DMS53 treated with DMSO at 0.1 percent for 48 hours (cell line): ENCODE results near the gene B9D1.

Experiments
- DNase-seq: peaks from one replicate; lab custom pipeline; 2025; ENCODE audit not compliant: unreplicated experiment; lab: John Stamatoyannopoulos, UW

B9D1 gene

DNA sequence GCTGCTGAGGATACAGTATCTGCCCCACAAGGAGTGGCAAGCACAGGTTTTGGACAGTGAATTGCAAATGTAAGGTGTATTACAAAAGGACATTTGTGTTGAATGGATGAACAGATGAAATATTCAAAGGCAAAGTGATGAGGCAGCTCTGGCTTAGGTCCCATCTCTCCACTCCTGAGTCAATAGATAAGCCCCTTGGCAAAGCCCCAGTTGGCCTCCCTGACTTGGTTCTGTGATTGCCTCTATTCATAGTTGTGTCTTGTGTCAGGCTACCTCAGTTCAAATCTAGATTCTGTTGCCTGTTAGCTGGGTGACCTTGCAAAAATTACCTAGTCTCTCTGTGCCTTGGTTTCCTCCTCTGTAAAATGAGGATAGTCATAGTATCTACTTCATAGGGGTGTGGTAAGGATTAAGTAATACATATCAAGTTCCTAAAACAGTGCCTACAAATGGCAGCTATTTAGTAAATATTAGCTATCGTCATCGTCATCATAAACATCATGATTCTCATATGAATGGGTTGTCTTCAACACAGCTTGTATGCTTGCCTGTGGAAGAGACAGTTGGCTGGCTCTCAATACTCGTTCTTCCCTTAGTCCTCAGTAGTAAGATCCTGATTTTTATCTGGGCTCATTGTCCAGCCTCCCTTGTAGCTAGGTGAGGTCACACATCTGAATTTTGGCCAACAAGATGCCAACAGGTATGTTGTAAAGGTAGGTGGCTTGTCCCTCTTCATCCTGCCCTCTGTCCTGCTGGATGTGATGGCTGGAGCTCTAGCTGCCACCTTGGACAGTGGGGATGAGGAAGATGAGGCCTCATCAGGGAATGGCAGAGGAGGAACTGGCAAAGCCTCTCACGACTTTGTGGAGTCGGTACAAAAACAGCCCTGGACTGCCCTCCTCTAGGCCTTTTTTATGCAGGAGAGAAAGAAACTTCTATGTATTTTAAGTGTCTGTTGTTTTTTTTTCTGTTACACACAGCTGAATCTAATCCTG, 26.6 kb upstream of the B9D1 start:
- no peak for DNase-seq

DNA sequence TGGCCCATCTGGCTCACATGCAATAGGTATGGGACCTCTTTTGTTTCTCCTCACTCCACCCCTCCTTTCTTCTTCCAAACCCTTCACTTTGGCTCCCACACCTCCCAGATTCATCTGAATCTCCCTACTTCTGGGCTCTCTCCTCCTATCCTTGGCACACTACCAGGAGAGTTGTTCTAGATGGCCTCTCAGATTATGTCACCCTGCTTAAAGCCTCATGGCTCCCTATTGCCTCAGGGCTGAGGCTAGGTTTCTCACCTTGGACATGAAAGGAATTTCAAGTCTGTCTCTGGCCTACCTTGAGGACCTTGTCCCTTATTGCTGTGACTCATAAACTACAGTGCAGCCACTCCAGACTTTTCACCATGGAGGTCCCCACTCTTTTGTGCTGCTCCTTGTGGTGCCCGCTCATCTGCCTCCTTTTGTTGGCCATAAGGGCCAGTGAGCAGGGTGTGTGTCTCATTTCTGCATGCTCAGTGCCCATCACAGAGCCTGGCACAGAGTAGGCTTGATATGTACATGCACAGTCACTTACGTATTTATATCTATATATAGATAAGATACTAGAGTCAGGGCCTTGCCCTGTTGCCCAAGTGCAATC, 25.5 kb upstream of the B9D1 start:
- no peak for DNase-seq

DNA sequence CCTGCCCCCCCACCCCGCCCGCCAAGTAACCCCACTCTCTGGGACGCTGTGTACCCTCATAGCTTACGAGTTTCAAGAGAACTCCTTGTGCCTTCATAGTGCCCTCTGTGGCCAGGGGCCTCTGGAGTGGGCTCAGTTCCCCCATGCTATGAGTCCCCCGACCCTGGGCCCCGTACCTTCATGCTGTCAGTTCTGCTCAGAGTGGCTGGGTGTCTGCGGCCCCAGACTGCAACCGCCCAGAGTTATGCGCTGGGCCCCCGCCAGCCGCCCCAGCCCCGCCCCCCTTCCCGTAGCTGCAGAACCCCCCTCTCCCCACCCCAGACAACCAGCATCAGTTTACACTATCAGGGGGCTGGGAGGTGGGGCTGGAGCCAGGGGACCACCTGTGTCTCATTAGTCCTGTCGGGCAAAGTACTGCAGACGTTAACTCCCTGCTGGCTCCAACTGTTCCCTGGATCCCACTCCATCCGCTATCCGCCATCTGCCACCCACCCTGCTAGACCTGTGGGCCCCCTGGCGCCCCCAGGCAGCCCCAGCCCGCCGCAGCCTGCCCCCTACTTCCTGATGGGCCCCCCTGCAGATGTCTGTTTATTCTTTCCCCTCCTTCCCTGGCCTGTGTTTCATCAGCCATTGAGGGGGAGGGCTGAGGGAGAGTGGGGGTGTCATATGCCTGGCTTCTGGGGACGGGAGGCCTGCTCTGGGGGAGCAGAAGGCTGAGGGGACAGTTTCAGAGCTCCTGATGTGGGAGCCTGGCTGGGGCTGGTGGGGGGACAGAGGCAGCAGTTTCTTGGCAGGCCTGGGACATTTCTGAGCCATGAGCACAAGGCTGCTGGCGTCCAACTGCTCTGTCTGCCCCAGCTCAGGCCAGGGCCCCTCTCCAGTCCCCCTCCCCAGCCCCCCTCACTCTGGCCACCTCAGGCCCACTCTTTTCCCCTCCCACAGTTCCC, 24.7 kb upstream of the B9D1 start, which contains the start of gene MFAP4:
TSS of gene MFAP4 (minus strand) at position 217 of the 947 bp plus-strand sequence. CDS start at position 182, 35 bp downstream.
- DNase-seq = no peak

- DNase-seq = no peak
Measured at GRCh38 chr17:19386051-19386929, 23.8 kb upstream of the B9D1 start.

- no peak for DNase-seq
Measured at GRCh38 chr17:19385521-19385983, 23.0 kb upstream of the B9D1 start.

DNA sequence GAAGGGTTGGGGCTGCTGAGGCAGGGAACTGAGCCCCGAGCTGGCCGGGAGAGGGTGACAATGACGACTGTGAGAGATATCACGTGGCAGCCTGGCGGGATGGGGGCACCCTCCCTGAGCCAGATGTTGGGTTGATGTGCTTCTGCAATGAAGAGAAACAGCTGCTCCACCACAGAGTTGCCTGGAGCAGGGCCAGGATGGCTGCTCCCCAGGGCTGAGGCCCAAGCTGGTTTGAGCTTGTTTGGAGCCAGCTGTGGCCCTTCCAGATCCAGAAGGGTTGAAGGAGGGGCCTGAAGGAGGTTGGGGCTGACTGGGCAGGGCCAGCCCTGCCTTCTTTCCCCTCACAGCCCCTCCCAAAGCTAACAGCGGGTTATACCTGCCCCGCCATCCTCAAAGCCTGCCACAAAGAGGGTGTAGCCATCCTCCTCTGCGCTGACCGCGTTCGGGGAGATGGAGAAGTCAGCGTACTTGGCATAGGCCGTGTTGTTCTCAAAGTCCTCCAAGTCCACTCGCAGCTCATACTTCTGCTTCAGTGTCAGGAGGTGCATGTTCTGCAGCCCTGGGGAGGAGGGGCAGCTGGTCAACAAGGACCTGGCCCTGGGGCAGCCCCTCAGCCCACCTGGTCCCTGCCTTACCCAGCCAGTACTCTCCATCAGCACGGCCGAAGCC, 22.3 kb upstream of the B9D1 start:
- DNase-seq = no peak

- no peak for DNase-seq
Measured at GRCh38 chr17:19383681-19384470, 21.4 kb upstream of the B9D1 start.

DNA sequence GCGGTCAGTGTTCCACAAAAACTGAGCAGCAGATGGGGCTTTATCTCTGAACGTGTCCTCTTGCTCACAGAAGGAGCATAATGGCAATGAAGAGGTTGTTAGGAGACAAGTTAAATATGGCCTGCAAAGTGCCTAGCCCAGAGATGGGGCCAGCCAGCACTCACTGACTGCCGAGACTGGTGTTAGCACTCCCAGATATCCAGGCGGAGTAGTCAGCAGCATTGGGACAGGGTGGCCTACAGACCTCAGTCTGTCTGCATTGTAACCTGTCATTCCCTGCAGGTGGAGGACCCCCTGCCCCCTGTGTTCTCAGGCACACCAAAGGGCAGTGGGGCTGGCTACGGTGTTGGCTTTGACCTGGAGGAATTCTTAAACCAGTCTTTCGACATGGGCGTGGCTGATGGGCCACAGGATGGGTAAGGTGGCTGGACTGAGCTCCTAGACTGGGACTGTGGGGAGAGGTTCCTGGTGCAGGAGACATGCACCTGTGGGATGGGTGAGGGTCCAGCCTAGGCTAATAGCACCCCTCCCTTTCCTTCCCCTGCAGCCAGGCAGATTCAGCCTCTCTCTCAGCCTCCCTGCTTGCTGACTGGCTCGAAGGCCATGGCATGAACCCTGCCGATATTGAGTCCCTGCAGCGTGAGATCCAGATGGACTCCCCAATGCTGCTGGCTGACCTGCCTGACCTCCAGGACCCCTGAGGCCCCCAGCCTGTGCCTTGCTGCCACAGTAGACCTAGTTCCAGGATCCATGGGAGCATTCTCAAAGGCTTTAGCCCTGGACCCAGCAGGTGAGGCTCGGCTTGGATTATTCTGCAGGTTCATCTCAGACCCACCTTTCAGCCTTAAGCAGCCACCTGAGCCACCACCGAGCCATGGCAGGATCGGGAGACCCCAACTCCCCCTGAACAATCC, 20.3 kb upstream of the B9D1 start:
- DNase-seq = no peak

- no peak for DNase-seq
Measured at GRCh38 chr17:19381741-19382444, 19.4 kb upstream of the B9D1 start.

- no peak for DNase-seq
Measured at GRCh38 chr17:19381361-19381740, 18.8 kb upstream of the B9D1 start.

DNA sequence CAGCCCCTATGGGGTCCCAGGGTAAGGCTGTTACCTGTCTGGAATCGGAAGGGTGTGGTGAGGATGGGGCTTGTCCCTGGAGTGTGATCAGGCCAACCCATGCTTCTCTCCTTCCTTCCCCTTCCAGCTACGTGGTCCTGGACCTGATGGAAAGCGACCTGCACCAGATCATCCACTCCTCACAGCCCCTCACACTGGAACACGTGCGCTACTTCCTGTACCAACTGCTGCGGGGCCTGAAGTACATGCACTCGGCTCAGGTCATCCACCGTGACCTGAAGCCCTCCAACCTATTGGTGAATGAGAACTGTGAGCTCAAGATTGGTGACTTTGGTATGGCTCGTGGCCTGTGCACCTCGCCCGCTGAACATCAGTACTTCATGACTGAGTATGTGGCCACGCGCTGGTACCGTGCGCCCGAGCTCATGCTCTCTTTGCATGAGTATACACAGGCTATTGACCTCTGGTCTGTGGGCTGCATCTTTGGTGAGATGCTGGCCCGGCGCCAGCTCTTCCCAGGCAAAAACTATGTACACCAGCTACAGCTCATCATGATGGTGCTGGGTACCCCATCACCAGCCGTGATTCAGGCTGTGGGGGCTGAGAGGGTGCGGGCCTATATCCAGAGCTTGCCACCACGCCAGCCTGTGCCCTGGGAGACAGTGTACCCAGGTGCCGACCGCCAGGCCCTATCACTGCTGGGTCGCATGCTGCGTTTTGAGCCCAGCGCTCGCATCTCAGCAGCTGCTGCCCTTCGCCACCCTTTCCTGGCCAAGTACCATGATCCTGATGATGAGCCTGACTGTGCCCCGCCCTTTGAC, 18.2 kb upstream of the B9D1 start:
- DNase-seq = no peak

DNA sequence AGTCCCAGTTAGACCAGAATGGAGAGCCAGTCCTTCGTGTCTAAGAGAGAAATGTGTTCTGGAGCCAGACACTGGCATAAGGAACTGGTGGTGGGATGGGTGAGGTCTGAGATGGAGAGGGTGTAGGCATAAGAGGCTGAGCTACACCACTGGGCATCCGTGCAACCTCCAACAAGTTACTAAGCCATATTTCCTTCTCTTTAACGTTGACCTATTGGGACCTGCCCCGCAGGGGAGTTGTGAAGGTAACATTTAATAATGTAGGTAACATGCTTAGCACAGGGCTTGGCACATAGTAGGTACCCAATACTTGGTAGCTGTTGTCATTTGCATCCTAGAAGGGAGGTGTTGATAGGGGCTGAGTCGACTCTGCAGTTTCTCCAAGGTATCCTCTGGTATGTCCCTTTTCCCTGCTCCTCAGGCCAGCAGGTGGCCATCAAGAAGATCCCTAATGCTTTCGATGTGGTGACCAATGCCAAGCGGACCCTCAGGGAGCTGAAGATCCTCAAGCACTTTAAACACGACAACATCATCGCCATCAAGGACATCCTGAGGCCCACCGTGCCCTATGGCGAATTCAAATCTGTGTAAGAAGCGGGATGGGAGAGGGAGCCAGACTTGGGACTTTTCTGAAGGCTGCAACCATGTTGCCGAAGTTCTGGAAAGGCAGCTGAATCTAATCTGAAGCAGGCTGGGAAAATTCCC, 17.0 kb upstream of the B9D1 start:
- DNase-seq = no peak

DNA sequence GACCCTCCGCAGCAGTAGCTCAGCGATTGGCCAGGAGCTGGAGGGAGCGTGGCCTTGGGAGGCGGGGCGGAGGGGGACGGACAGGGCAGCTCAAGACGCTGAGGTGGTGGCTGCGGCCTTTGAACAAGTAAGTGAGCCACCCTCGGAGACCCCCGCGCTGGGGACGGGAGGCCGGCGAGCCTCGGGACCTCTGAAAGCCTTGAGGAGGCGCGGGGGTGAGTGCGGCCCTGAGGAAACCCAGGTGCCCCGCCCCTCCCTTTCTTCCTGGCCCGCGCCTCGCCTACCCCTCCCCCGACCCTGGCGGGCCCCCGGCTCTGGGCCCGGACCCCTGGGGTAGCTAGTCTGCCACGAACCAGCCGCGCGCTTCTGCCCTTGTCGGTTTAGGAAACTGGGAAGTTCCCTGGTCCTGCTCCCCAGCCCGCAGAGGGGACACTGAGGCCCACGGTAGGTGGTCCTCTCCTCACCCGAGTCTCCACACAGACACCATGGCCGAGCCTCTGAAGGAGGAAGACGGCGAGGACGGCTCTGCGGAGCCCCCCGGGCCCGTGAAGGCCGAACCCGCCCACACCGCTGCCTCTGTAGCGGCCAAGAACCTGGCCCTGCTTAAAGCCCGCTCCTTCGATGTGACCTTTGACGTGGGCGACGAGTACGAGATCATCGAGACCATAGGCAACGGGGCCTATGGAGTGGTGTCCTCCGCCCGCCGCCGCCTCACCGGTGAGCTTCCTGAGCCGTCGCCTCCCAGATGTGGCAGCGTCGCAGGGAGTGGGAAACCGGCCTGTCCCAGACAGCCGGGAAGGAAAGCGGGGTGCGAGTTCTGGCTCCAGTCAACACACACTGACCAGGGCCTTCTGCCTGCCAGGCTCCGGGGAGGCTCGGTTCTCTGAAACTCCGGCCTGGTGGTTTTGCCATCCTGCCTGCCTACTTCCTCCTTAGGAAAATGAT, 16.2 kb upstream of the B9D1 start, which contains the start of gene MAPK7:
TSS of gene MAPK7 (plus strand) at position 83 of the 945 bp plus-strand sequence. CDS start at position 486, 403 bp downstream.
- no peak for DNase-seq
